ENCODE data around the gene STRBP.

DNA sequence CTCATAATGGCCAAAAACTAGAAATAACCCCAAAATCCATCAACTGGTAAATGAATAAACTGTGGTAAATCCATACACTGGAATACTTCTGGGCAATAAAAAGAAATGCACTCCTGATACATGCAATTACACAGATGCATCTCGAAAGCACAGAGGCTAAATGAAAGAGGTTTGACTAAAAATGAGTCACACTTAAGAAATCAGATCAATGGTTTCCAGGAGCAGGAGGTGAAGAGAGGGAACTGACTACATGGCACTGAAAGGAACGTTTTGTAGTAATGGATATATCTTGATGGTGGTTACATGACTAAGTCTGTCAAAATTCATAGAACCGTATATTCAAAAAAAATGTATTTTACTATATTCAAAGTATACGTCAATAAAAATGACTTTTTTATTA lies 42.4 kb downstream of the STRBP start:
- TF ChIP-seq, protein P1, sequence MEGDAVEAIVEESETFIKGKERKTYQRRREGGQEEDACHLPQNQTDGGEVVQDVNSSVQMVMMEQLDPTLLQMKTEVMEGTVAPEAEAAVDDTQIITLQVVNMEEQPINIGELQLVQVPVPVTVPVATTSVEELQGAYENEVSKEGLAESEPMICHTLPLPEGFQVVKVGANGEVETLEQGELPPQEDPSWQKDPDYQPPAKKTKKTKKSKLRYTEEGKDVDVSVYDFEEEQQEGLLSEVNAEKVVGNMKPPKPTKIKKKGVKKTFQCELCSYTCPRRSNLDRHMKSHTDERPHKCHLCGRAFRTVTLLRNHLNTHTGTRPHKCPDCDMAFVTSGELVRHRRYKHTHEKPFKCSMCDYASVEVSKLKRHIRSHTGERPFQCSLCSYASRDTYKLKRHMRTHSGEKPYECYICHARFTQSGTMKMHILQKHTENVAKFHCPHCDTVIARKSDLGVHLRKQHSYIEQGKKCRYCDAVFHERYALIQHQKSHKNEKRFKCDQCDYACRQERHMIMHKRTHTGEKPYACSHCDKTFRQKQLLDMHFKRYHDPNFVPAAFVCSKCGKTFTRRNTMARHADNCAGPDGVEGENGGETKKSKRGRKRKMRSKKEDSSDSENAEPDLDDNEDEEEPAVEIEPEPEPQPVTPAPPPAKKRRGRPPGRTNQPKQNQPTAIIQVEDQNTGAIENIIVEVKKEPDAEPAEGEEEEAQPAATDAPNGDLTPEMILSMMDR (conservative IDR thresholded peaks at IDR 0.05; ENCODE audit: low read depth, low read length) = no peak
- TF ChIP-seq CEBPB (IDR thresholded peaks at IDR 0.05; ENCODE audit: low read depth, low read length) = no peak
- no peak for TF ChIP-seq FOS (IDR thresholded peaks at IDR 0.05; ENCODE audit: low read depth, low read length)
- no peak for TF ChIP-seq POLR2A (IDR thresholded peaks at IDR 0.05; ENCODE audit: low read depth, low read length)
- TF ChIP-seq RAD21 (IDR thresholded peaks at IDR 0.05; ENCODE audit: low read length) = no peak
- TF ChIP-seq, protein P2, sequence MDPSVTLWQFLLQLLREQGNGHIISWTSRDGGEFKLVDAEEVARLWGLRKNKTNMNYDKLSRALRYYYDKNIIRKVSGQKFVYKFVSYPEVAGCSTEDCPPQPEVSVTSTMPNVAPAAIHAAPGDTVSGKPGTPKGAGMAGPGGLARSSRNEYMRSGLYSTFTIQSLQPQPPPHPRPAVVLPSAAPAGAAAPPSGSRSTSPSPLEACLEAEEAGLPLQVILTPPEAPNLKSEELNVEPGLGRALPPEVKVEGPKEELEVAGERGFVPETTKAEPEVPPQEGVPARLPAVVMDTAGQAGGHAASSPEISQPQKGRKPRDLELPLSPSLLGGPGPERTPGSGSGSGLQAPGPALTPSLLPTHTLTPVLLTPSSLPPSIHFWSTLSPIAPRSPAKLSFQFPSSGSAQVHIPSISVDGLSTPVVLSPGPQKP (IDR thresholded peaks at IDR 0.05; ENCODE audit: borderline replicate concordance, low read depth, low read length) = no peak
- TF ChIP-seq RCOR1 (IDR thresholded peaks at IDR 0.05; ENCODE audit: insufficient replicate concordance, low read length) = no peak
- TF ChIP-seq CHD1 (IDR thresholded peaks at IDR 0.05; ENCODE audit: low read depth, low read length) = no peak

All from IMR-90 (cell line).